Chondrocyte (in vitro differentiated cells): ENCODE measurements around the gene TRIP6. TPM values are rescaled to one million over a fixed set of nuclear protein-coding genes. Genes with fewer than 3 reads are reported as not detected.
A peak's percentile ranks its signal among the peaks of the same experiment; 100 is the strongest.

Experiments
- DNase-seq: peaks from one replicate; pipeline ENCODE4 v3.0.0; 2021; ENCODE audit warnings: mixed read lengths, low spot score
- H3K27ac Mint-ChIP-seq: one replicate; pipeline ENCODE4 v1.8.0; 2021; ENCODE audit warnings: mild to moderate bottlenecking, moderate library complexity, mixed read lengths; ENCODE audit not compliant: unreplicated experiment
- H3K27me3 Mint-ChIP-seq: 2 replicates; pipeline ENCODE4 v1.8.0; 2021; ENCODE audit warnings: low read depth, mixed read lengths
- H3K36me3 Mint-ChIP-seq: 2 replicates; pipeline ENCODE4 v1.8.0; 2021; ENCODE audit warnings: low read depth, mixed read lengths
- H3K4me1 Mint-ChIP-seq: 2 replicates; pipeline ENCODE4 v1.8.0; 2021; ENCODE audit warnings: low read depth, mild to moderate bottlenecking, mixed read lengths
- H3K4me3 Mint-ChIP-seq: one replicate; pipeline ENCODE4 v1.8.0; 2021; ENCODE audit warnings: mild to moderate bottlenecking, moderate library complexity, mixed read lengths; ENCODE audit not compliant: unreplicated experiment
- H3K9me3 Mint-ChIP-seq: 2 replicates; pipeline ENCODE4 v1.8.0; 2021; ENCODE audit warnings: low read depth, mixed read lengths
- total RNA-seq: library from RNA; stranded (reverse); gene quantifications from 3 replicates; pipeline ENCODE4 v1.2.1, GENCODE V29; 2021
- TF ChIP-seq, protein P1 (sequence below): fragments of 200-600 bp; sonication (generic); IDR thresholded peaks from 2 replicates; pipeline ENCODE4 v1.5.0; 2021; ENCODE audit warnings: antibody characterized with exemption, mild to moderate bottlenecking, moderate library complexity

TRIP6 gene
- total RNA-seq, 1 donor from 2014 or later: 104 TPM

GRCh38 chr7:100825751-100826513, 41.3 kb upstream of the TRIP6 start:
- Mint-ChIP-seq H3K27ac (peak overlapping the region; percentile 70), H3K9me3 (no peaks in the 10 kb centered on the region), H3K36me3 (peaks cover 11% of the 10 kb centered on the region), H3K4me3 (peak overlapping the region; percentile 87), H3K27me3 (no peaks in the 10 kb centered on the region), H3K4me1 (peaks cover 31% of the 10 kb centered on the region)
- no peak for DNase-seq
- TF ChIP-seq, protein P1, sequence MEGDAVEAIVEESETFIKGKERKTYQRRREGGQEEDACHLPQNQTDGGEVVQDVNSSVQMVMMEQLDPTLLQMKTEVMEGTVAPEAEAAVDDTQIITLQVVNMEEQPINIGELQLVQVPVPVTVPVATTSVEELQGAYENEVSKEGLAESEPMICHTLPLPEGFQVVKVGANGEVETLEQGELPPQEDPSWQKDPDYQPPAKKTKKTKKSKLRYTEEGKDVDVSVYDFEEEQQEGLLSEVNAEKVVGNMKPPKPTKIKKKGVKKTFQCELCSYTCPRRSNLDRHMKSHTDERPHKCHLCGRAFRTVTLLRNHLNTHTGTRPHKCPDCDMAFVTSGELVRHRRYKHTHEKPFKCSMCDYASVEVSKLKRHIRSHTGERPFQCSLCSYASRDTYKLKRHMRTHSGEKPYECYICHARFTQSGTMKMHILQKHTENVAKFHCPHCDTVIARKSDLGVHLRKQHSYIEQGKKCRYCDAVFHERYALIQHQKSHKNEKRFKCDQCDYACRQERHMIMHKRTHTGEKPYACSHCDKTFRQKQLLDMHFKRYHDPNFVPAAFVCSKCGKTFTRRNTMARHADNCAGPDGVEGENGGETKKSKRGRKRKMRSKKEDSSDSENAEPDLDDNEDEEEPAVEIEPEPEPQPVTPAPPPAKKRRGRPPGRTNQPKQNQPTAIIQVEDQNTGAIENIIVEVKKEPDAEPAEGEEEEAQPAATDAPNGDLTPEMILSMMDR: peak; percentile 74

- TF ChIP-seq, protein P1: no peak
- Mint-ChIP-seq H3K4me1 (peaks cover 31% of the 10 kb centered on the region), H3K36me3 (peaks cover 8% of the 10 kb centered on the region), H3K9me3 (no peaks in the 10 kb centered on the region), H3K4me3 (peak overlapping the region; percentile 93), H3K27ac (peak overlapping the region; percentile 70), H3K27me3 (no peaks in the 10 kb centered on the region)
- no peak for DNase-seq
Observed at GRCh38 chr7:100826514-100827329, 40.5 kb upstream of the TRIP6 start.

- H3K4me1 Mint-ChIP-seq: peaks cover 31% of the 10 kb centered on the region
- peak within 1 kb of the TSS; percentile 93 for H3K4me3 Mint-ChIP-seq
- peaks cover 5% of the 10 kb centered on the region for H3K36me3 Mint-ChIP-seq
- peak within 1 kb of the TSS; percentile 89 for H3K27ac Mint-ChIP-seq
- no peak for DNase-seq
- no peaks in the 10 kb centered on the region for H3K9me3 Mint-ChIP-seq
- H3K27me3 Mint-ChIP-seq: no peaks in the 10 kb centered on the region
- TF ChIP-seq, protein P1: peak; percentile 77
Observed at GRCh38 chr7:100827330-100828226, 39.6 kb upstream of the TRIP6 start, which contains the start of gene EPHB4. Gene EPHB4 (minus strand): TSS chr7:100827523. CDS start chr7:100827030, 493 bp downstream.

- TF ChIP-seq, protein P1: no peak
- H3K36me3 Mint-ChIP-seq: no peaks in the 10 kb centered on the region
- no peaks in the 10 kb centered on the region for H3K27me3 Mint-ChIP-seq
- H3K9me3 Mint-ChIP-seq: no peaks in the 10 kb centered on the region
- no peak overlapping the region for H3K27ac Mint-ChIP-seq
- peaks cover 31% of the 10 kb centered on the region for H3K4me1 Mint-ChIP-seq
- no peak overlapping the region for H3K4me3 Mint-ChIP-seq
- no peak for DNase-seq
Observed at GRCh38 chr7:100829150-100829716, 38.0 kb upstream of the TRIP6 start.
